Measurements from ENCODE around the gene TMEM196.
"Not testable (repeated sequence)": the region's sequence is repeated elsewhere in the genome, so short reads cannot be mapped to it uniquely, and the experiment has no call there.

The TMEM196 gene

GRCh38 chr7:19705663-19706062, 67.8 kb downstream of the TMEM196 start:
- no peak for DNase-seq

DNA sequence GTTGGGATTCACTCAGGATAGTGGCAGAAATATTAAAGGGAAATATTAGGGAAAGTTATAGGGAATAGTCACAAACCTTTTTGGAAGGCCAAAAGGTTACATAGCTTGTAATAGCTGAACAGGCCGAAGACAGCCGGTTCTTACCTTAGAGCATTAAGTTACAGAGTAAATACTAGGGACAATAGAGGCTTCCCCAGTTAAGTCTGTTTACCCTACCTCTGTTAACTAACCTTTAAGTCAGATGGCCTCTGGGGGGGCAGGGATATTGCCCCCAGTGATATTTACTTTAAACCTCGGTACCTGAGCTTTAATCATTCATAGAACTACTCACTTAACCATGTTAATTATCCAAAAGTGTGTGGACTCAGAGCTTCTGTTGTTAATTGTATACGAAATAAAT, 71.9 kb downstream of the TMEM196 start:
- no peak for DNase-seq

DNA sequence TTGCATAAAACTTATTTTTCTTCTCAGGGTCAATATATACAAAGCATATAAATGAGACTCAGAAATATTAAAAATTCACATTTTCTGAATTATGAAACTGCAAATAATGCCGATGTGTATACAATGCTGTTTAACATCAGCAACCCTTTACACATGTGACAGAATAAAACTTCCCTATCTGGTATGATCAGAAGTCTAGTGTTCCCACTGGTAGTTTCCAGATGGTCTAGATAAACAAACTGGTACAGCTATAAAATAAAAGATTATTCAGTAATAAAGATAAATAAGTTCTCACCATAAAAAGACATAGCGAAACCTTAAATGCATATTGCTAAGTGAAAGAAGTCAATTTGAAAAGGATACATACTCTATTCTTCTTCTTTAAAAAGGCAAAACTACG, 72.5 kb downstream of the TMEM196 start:
- no peak for DNase-seq

GRCh38 chr7:19698331-19698730, 75.1 kb downstream of the TMEM196 start:
- no peak for DNase-seq

- no peak for DNase-seq
These were observed 76.5 kb downstream of the TMEM196 start for GRCh38 chr7:19696926-19697325.

GRCh38 chr7:19692111-19692828, 81.1 kb downstream of the TMEM196 start:
- DNase-seq = no peak

GRCh38 chr7:19690736-19691135, 82.7 kb downstream of the TMEM196 start:
- DNase-seq = no peak

GRCh38 chr7:19689130-19689529, 84.3 kb downstream of the TMEM196 start:
- DNase-seq = not testable (repeated sequence)

- DNase-seq = no peak
These were observed 91.8 kb downstream of the TMEM196 start for GRCh38 chr7:19681596-19681995.

DNA sequence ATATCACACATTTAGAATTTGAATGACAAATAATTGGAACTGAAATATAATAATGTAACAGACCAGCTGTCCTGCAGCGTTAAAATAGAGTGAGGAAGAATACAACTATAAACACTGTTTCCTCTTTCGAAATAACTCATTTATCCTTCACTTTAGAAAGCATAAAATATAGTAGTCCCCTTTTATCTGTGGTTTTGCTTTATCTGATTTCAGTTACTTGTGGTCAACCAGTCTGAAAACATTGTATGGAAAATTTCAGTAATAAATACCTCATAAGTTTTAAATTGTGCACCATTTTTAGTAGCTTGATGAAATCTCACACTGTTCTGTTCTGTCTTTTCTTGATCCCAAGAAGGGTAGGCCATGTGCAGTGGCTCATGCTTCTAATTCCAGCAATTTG, 96.2 kb downstream of the TMEM196 start:
- DNase-seq = peak in 1 of 2 donors; percentile 71

- no peak for DNase-seq
These were observed 97.6 kb downstream of the TMEM196 start for GRCh38 chr7:19675816-19676215.

DNA sequence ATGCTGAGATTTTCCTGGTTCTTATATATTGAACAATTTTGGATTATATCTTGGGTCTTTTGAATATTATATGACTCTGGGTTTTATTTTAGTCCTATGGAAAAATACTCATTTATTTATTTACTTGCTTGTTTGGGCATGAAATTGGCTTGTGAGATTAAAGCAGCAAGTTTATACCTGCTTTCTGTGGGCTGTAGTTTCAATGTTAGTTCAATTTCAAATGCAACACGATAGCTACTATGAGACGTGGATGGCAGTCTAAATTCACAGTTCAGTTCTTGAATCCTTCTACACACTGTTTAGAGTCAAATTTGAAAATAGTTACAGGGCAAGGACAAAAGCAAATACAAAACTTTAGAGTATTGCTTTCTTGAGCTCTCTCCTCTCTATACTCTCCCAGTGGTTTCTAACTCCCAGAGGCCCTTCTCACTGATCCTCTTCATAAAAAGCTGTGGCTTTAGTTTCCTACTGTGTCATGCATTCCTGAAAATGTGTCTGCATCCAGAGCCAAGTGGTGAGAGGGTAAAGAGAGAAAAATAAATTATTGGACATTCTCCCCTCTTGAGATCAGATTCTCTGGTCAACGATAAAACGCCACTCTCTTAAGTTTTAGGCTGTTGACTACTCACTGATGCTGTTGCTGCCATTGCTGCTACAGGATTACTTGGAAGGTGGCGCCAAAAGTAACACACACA, 99.0 kb downstream of the TMEM196 start:
- DNase-seq = no peak

GRCh38 chr7:19670806-19671205, 102.6 kb downstream of the TMEM196 start:
- DNase-seq = no peak

All from bone marrow (tissue), 2 donors.